ENCODE results near the gene GALNT7. TPM values are rescaled to one million over a fixed set of nuclear protein-coding genes. Genes with fewer than 3 reads are reported as not detected.

GALNT7 gene
- polyA plus RNA-seq, 1 of the 3 experiments (the other 2 are of a cell fraction), result 14.8 TPM

GRCh38 chr4:173211222-173211621 lies 42.6 kb downstream of the GALNT7 start:
- peaks cover 25% of the 10 kb centered on the region for H3K79me2 ChIP-seq (ENCODE audit: insufficient read depth)
- peak overlapping the region; percentile 2; the same call in 1 of the 2 replicates for H3K4me2 ChIP-seq
- ChIA-PET POLR2A (no interaction called here), CTCF (no interaction called here)
- H3K4me1 ChIP-seq (ENCODE audit: control insufficient read depth in 1 of 2, insufficient read depth in 2 of 2, low read depth in 1 of 2, low read length in 1 of 2), result peaks cover 0 to 44% of the 10 kb centered on the region in 2 experiments; a peak in 3 of 4 replicates
- TF ChIP-seq EP300 (IDR thresholded peaks at IDR 0.05; ENCODE audit: borderline replicate concordance in 1 of 2, low read depth in 1 of 2, low read length in 1 of 2), result no peak
- TF ChIP-seq POLR2AphosphoS5 (IDR thresholded peaks at IDR 0.05; ENCODE audit: low read depth, low read length), result no peak
- TF ChIP-seq JUND (IDR thresholded peaks at IDR 0.05), result no peak
- no peak for TF ChIP-seq NRF1 (IDR thresholded peaks at IDR 0.05; ENCODE audit: low read depth, low read length)
- TF ChIP-seq EZH2phosphoT487 (IDR thresholded peaks at IDR 0.05; ENCODE audit: borderline replicate concordance, low read depth), result no peak
- no peak for TF ChIP-seq ZBTB33 (IDR thresholded peaks at IDR 0.05; ENCODE audit: borderline replicate concordance, low read depth)
- no peak for TF ChIP-seq FOXJ3 (CRISPR knock-in tag; IDR thresholded peaks at IDR 0.05)
- no peak for TF ChIP-seq MXI1 (IDR thresholded peaks at IDR 0.05; ENCODE audit: low read depth, low read length)
- no peak for TF ChIP-seq GATA2 (CRISPR knock-in tag; IDR thresholded peaks at IDR 0.05)
- TF ChIP-seq CHD2 (IDR thresholded peaks at IDR 0.05; ENCODE audit: low read length, partially characterized antibody), result no peak
- no peak for TF ChIP-seq TCF12 (IDR thresholded peaks at IDR 0.05)
- no peak for TF ChIP-seq SIN3A (IDR thresholded peaks at IDR 0.05; ENCODE audit: borderline replicate concordance, low read depth, low read length)
- no peak for TF ChIP-seq GABPA (IDR thresholded peaks at IDR 0.05; ENCODE audit: low read depth)
- TF ChIP-seq, protein P1, sequence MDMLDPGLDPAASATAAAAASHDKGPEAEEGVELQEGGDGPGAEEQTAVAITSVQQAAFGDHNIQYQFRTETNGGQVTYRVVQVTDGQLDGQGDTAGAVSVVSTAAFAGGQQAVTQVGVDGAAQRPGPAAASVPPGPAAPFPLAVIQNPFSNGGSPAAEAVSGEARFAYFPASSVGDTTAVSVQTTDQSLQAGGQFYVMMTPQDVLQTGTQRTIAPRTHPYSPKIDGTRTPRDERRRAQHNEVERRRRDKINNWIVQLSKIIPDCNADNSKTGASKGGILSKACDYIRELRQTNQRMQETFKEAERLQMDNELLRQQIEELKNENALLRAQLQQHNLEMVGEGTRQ (IDR thresholded peaks at IDR 0.05; ENCODE audit: borderline replicate concordance, low read depth, low read length), result no peak
- TF ChIP-seq REST (IDR thresholded peaks at IDR 0.05; ENCODE audit: low read depth, low read length), result no peak
- WGBS (ENCODE audit: low lambda C conversion rate), result 92% methylated on average over 1 of the region's 1 CpG
- no peaks in the 10 kb centered on the region for H3K27me3 ChIP-seq (ENCODE audit: insufficient read depth)
- DNase-seq, result no peak
- no peak overlapping the region for H3K9ac ChIP-seq
- H3K4me3 ChIP-seq (ENCODE audit: low read depth in 2 of 2, low read length in 1 of 2), result no peak overlapping the region
- no peaks in the 10 kb centered on the region for H3K9me3 ChIP-seq
- H4K20me1 ChIP-seq (ENCODE audit: insufficient read depth), result no peaks in the 10 kb centered on the region; the same call in 1 of the 2 replicates
- no peaks in the 10 kb centered on the region for H3K36me3 ChIP-seq (replicated peaks in 1 of 2; ENCODE audit: control insufficient read depth in 1 of 2, insufficient read depth in 2 of 2, low read length in 1 of 2)
- H2AFZ ChIP-seq (ENCODE audit: low read depth), result no peak overlapping the region
- peak overlapping the region in 1 of 2 experiments; percentile 24; a peak in 1 of 4 replicates for H3K27ac ChIP-seq (ENCODE audit: low read depth in 2 of 2, low read length in 1 of 2)
- H3K9me2 ChIP-seq, result no peaks in the 10 kb centered on the region
- peaks cover 39% of the 10 kb centered on the region for H3F3A ChIP-seq (replicated peaks; ENCODE audit: insufficient read depth)
